Transverse colon (tissue), 4 donors: Measurements from ENCODE around the gene NCAPD2. TPM values are rescaled to one million over a fixed set of nuclear protein-coding genes. Genes with fewer than 3 reads are reported as not detected.

ENCODE experiments used
- DNase-seq: peaks from one replicate; pipeline ENCODE4 v3.0.0-alpha.2; 2019
- H3K27ac ChIP-seq, 4 donors: fragments of 200-600 bp; sonication (generic); 2 replicates each; pipeline ENCODE4 v1.5.1; 2016 to 2018; ENCODE audit warnings: inconsistent platforms in 4 of 4
- H3K27me3 ChIP-seq: fragments of 200-600 bp; sonication (generic); 2 replicates; pipeline ENCODE4 v1.5.1; 2017; ENCODE audit warnings: inconsistent platforms
- H3K36me3 ChIP-seq, 4 donors: fragments of 200-600 bp; sonication (generic); 2 replicates each; pipeline ENCODE4 v1.5.1; 2017 to 2019; ENCODE audit warnings: inconsistent platforms in 4 of 4
- H3K4me1 ChIP-seq, 4 donors: fragments of 200-600 bp; sonication (generic); 2 replicates each; pipeline ENCODE4 v1.5.1; 2017 to 2020; ENCODE audit warnings: inconsistent platforms in 4 of 4
- H3K4me3 ChIP-seq, 4 donors: fragments of 200-600 bp; sonication (generic); 1 replicate in 1 of 4; 2 replicates in 3 of 4; pipeline versions ENCODE4 v1.5.1 to v1.6.1; 2017 to 2019; ENCODE audit warnings: inconsistent platforms in 4 of 4
- H3K9me3 ChIP-seq, 2 donors: fragments of 200-600 bp; sonication (generic); 2 replicates each; pipeline ENCODE4 v1.5.1; 2017 to 2019; ENCODE audit warnings: inconsistent platforms in 2 of 2
- EP300 ChIP-seq: sonication (generic); formaldehyde crosslinking; IDR thresholded peaks from one replicate; pipeline ENCODE4 v1.6.1; 2017; ENCODE audit warnings: antibody characterized with exemption, low read depth
- POLR2A ChIP-seq: fragments of 450-650 bp; IDR thresholded peaks from one replicate; pipeline ENCODE4 v1.6.1; 2016; ENCODE audit warnings: antibody characterized with exemption, mild to moderate bottlenecking, moderate library complexity
- POLR2AphosphoS5 ChIP-seq, 3 donors: sonication (generic); formaldehyde crosslinking; IDR thresholded peaks; one replicate each; pipeline ENCODE4 v1.6.1; 2016; ENCODE audit warnings: antibody characterized with exemption in 3 of 3
- whole genome bisulfite sequencing, 2 donors: methylation state at CpG; one replicate each; pipeline ENCODE4 v1.1.5; 2018; ENCODE audit warnings: low coverage in 1 of 2; 5-methylcytosine and 5-hydroxymethylcytosine counted together
- in situ Hi-C, 4 donors: fragments of 200-750 bp; cut with MboI; loops; one replicate each; pipeline versions ENCODE4 v1.15.0 to v1.15.1; 2017; ENCODE audit warnings: low sequenced_read_pairs in 3 of 4, low pct_ligation_motif_present in 1 of 4, low pct_unique_long_range_greater_than_20kb in 1 of 4
- intact Hi-C: fragments of 100-400 bp; cut with DNase I; formaldehyde crosslinking; loops from one replicate; pipeline ENCODE4 v1.15.1; 2023; ENCODE audit warnings: low total_unique reads
- total RNA-seq, 4 donors: library from RNA; depleted of rRNA; stranded (reverse); fragments of >200 nt; gene quantifications; one replicate each; pipeline ENCODE4 v1.1.0, GENCODE V29; 2016
- TF ChIP-seq, protein P1 (sequence below), 5 experiments: fragments of 200-600 bp in 3 of 5; fragments of 450-650 bp in 2 of 5; sonication (generic) in 3 of 5; IDR thresholded peaks; 1 replicate in 2 of 5; 2 replicates in 3 of 5; pipeline ENCODE4 v1.5.1; 2016 to 2017; ENCODE audit warnings: antibody characterized with exemption in 5 of 5, inconsistent platforms in 3 of 5, mild to moderate bottlenecking in 2 of 5, moderate library complexity in 1 of 5

The NCAPD2 gene
- total RNA-seq, 4 donors from 2014 or later, result 18.3 to 20.2 (median 19.2) TPM

DNA sequence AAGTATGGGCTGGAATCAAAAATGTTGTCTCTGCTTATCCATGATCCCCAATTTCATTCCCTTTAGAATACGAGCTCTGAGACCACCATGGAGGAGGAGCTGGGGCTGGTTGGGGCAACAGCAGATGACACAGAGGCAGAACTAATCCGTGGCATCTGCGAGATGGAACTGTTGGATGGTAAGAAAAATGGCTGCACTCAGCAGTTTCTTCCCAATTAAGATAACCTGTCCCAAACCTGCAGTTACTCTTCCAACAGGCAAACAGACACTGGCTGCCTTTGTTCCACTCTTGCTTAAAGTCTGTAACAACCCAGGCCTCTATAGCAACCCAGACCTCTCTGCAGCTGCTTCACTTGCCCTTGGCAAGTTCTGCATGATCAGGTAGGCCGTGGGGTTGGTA, 33.8 kb downstream of the NCAPD2 start:
- H3K27me3 ChIP-seq, result no peaks in the 10 kb centered on the region
- in situ Hi-C loops, result loop anchor here in 1 of 4 donors (25.0 kb wide), 2 partner anchors 90 to 190 kb away; partner anchors contain the start of genes CD27 and TNFRSF1A
- H3K4me3 ChIP-seq, result no peak overlapping the region
- H3K4me1 ChIP-seq, result peaks cover 5 to 11% (median 9%) of the 10 kb centered on the region in 4 donors
- H3K27ac ChIP-seq, result no peak overlapping the region
- intact Hi-C loops, result no loop called here
- no peak for DNase-seq
- no peak for TF ChIP-seq POLR2A
- TF ChIP-seq, protein P1, sequence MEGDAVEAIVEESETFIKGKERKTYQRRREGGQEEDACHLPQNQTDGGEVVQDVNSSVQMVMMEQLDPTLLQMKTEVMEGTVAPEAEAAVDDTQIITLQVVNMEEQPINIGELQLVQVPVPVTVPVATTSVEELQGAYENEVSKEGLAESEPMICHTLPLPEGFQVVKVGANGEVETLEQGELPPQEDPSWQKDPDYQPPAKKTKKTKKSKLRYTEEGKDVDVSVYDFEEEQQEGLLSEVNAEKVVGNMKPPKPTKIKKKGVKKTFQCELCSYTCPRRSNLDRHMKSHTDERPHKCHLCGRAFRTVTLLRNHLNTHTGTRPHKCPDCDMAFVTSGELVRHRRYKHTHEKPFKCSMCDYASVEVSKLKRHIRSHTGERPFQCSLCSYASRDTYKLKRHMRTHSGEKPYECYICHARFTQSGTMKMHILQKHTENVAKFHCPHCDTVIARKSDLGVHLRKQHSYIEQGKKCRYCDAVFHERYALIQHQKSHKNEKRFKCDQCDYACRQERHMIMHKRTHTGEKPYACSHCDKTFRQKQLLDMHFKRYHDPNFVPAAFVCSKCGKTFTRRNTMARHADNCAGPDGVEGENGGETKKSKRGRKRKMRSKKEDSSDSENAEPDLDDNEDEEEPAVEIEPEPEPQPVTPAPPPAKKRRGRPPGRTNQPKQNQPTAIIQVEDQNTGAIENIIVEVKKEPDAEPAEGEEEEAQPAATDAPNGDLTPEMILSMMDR (IDR thresholded peaks at IDR 0.05), result no peak
- no peak for TF ChIP-seq EP300
- no peak for TF ChIP-seq POLR2AphosphoS5 (IDR thresholded peaks at IDR 0.05)
- 90 to 100% methylated on average over 1 to 4 of the region's 4 CpGs for WGBS, 2 donors
- H3K9me3 ChIP-seq, result no peaks in the 10 kb centered on the region
- H3K36me3 ChIP-seq, result peaks cover 0 to 62% (median 24%) of the 10 kb centered on the region in 4 donors

DNA sequence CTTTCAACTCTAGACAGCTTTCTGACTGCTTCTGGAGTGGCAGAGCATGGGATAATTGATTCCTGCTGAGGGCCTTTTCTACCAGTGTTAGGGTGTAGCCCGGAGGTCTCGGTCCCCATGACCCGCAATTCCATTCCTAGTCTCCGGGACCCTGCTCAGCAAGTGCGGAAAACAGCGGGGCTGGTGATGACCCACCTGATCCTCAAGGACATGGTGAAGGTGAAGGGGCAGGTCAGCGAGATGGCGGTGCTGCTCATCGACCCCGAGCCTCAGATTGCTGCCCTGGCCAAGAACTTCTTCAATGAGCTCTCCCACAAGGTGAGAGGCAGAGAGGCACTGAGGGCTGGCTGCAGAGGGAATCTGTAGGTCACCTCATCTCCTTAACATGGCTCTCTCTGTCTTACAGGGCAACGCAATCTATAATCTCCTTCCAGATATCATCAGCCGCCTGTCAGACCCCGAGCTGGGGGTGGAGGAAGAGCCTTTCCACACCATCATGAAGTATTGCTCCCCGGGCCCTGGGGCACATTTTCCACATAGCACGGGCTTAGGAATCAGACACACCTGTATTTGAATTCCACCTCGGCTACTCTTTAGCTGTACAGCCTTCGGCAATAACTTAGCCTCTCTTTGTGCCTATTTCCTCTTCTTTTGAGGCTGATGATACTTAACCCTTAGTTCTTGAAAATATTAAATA, 34.8 kb downstream of the NCAPD2 start:
- H3K9me3 ChIP-seq, result no peaks in the 10 kb centered on the region
- DNase-seq, result no peak
- no peak overlapping the region for H3K4me3 ChIP-seq
- intact Hi-C loops, result no loop called here
- H3K27me3 ChIP-seq, result no peaks in the 10 kb centered on the region
- peaks cover 13 to 21% (median 17%) of the 10 kb centered on the region in 4 donors for H3K4me1 ChIP-seq
- in situ Hi-C loops, result loop anchor here in 1 of 4 donors (25.0 kb wide), 2 partner anchors 91 to 191 kb away; partner anchors contain the start of genes CD27 and TNFRSF1A
- peaks cover 0 to 52% (median 20%) of the 10 kb centered on the region in 4 donors for H3K36me3 ChIP-seq
- WGBS, 2 donors, result 86% methylated on average over 17 of the region's 17 CpGs; no CpG with 5 or more reads in 1 of the 2 donors
- TF ChIP-seq POLR2A, result no peak
- TF ChIP-seq, protein P1 (IDR thresholded peaks at IDR 0.05), result no peak
- no peak overlapping the region for H3K27ac ChIP-seq

DNA sequence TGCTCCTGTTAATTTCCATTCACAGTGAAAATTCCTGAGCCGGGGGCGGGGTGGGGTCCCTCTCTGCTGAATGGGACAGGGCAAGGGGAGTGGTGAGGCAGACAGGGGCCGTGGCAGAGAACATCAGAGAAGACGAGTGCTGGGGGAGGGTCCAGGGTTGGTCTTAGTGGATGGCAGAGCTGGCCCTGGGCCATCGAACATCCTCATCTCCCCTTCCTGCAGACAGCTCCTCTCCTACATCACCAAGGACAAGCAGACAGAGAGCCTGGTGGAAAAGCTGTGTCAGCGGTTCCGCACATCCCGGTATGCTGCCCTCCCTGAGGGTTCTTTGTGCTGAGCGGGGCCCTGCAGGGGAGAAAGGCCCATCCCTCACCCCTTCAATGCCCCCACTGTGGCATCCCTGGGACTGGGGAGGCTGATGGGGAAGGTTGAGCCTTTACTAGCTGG, 35.4 kb downstream of the NCAPD2 start:
- no peak overlapping the region for H3K27ac ChIP-seq
- DNase-seq, result no peak
- H3K27me3 ChIP-seq, result no peaks in the 10 kb centered on the region
- in situ Hi-C loops, result loop anchor here in 1 of 4 donors (25.0 kb wide), 2 partner anchors 92 to 192 kb away; partner anchors contain the start of genes CD27 and TNFRSF1A
- peaks cover 13 to 24% (median 18%) of the 10 kb centered on the region in 4 donors for H3K4me1 ChIP-seq
- H3K4me3 ChIP-seq, result no peak overlapping the region
- 91% methylated on average over 9 of the region's 9 CpGs; no CpG with 5 or more reads in 1 of the 2 donors for WGBS, 2 donors
- no peaks in the 10 kb centered on the region for H3K9me3 ChIP-seq
- intact Hi-C loops, result no loop called here
- H3K36me3 ChIP-seq, result peaks cover 0 to 46% (median 17%) of the 10 kb centered on the region in 4 donors
- TF ChIP-seq POLR2AphosphoS5 (IDR thresholded peaks at IDR 0.05) (no peak), POLR2A (no peak), EP300 (no peak)
- TF ChIP-seq, protein P1 (IDR thresholded peaks at IDR 0.05), result no peak

DNA sequence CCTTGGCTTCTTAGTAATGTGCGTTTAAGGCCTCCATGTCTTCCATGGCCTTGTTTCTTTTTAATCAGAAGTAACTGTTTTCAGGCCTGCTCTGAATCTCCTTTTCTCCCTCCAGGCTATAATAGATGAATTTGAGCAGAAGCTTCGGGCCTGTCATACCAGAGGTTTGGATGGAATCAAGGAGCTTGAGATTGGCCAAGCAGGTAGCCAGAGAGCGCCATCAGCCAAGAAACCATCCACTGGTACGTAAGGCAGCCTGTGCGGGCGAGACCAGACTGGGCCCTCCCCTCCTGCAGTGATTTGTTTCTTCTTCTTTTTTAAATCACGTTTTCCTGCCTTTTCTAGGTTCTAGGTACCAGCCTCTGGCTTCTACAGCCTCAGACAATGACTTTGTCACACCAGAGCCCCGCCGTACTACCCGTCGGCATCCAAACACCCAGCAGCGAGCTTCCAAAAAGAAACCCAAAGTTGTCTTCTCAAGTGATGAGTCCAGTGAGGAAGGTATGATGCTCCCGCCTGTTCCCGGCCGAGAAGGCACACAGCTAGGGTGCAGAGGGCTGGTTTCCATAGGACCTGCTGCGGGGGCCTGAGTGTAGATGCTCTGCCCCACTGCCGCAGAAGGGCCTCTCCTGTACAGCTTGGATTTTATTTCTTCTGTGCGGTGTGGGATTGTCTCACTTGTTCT, 36.8 kb downstream of the NCAPD2 start:
- TF ChIP-seq, protein P1 (IDR thresholded peaks at IDR 0.05), result no peak
- TF ChIP-seq POLR2AphosphoS5 (IDR thresholded peaks at IDR 0.05) (no peak), EP300 (no peak), POLR2A (no peak)
- intact Hi-C loops, result loop anchor here (10.0 kb wide), 1 partner anchor 206 kb away; no protein-coding TSS in a partner anchor
- Histone ChIP-seq H3K4me3 (no peak overlapping the region), H3K36me3 (peaks cover 0 to 34% (median 11%) of the 10 kb centered on the region in 4 donors), H3K4me1 (peaks cover 17 to 27% (median 22%) of the 10 kb centered on the region in 4 donors), H3K27me3 (no peaks in the 10 kb centered on the region), H3K9me3 (no peaks in the 10 kb centered on the region), H3K27ac (no peak overlapping the region)
- WGBS, 2 donors, result 95 to 96% methylated on average over 9 to 18 of the region's 18 CpGs
- in situ Hi-C loops, result loop anchor here in 1 of 4 donors (25.0 kb wide), 2 partner anchors 93 to 193 kb away; partner anchors contain the start of genes CD27 and TNFRSF1A
- DNase-seq, result no peak
